HCT116 (cell line): ENCODE data around the gene ADRB1.

ENCODE experiments used
- CBX3 ChIP-seq: IDR thresholded peaks from 2 replicates; pipeline ENCODE4 v1.6.1; 2012; ENCODE audit warnings: low read depth
- ELF1 ChIP-seq: IDR thresholded peaks from 2 replicates; pipeline ENCODE4 v1.6.1; 2012; ENCODE audit warnings: low read depth, borderline replicate concordance
- EZH2 ChIP-seq: fragments of 200-600 bp; sonication (generic); IDR thresholded peaks from 2 replicates; pipeline ENCODE4 v1.6.1; 2017; ENCODE audit warnings: antibody characterized with exemption, mixed run types
- JUND ChIP-seq: IDR thresholded peaks from 2 replicates; pipeline ENCODE4 v1.6.1; 2012
- POLR2AphosphoS5 ChIP-seq: IDR thresholded peaks from 2 replicates; pipeline ENCODE4 v1.6.1; 2011; ENCODE audit warnings: mild to moderate bottlenecking, low read depth, low read length, moderate library complexity
- RAD21 ChIP-seq: IDR thresholded peaks from 2 replicates; pipeline ENCODE4 v1.6.1; 2012; ENCODE audit warnings: low read depth, mild to moderate bottlenecking
- YY1 ChIP-seq: IDR thresholded peaks from 2 replicates; pipeline ENCODE4 v1.6.1; 2011; ENCODE audit warnings: low read length, low read depth, moderate library complexity, mild to moderate bottlenecking; ENCODE audit not compliant: insufficient replicate concordance; ENCODE audit errors: extremely low read depth
- TF ChIP-seq, protein P1 (sequence below): IDR thresholded peaks from 2 replicates; pipeline ENCODE4 v1.6.1; 2012
- TF ChIP-seq, protein P2 (sequence below), 3 experiments: fragments of 200-600 bp in 1 of 3; sonication (generic) in 1 of 3; IDR thresholded peaks in 2 of 3; conservative IDR thresholded peaks in 1 of 3; 2 replicates each; pipeline ENCODE4 v1.5.1; 2012 to 2017; ENCODE audit warnings: low read depth in 2 of 3, low read length in 2 of 3, antibody characterized with exemption in 1 of 3, borderline replicate concordance in 1 of 3, control low read depth in 1 of 3, mild to moderate bottlenecking in 1 of 3, mixed read lengths in 1 of 3, mixed run types in 1 of 3, moderate library complexity in 1 of 3; ENCODE audit not compliant: insufficient read depth in 1 of 3
- TF ChIP-seq, protein P3 (sequence below): IDR thresholded peaks from 2 replicates; pipeline ENCODE4 v1.6.1; 2012; ENCODE audit warnings: low read depth
- TF ChIP-seq, protein P4 (sequence below): IDR thresholded peaks from 2 replicates; pipeline ENCODE4 v1.6.1; 2012

DNA sequence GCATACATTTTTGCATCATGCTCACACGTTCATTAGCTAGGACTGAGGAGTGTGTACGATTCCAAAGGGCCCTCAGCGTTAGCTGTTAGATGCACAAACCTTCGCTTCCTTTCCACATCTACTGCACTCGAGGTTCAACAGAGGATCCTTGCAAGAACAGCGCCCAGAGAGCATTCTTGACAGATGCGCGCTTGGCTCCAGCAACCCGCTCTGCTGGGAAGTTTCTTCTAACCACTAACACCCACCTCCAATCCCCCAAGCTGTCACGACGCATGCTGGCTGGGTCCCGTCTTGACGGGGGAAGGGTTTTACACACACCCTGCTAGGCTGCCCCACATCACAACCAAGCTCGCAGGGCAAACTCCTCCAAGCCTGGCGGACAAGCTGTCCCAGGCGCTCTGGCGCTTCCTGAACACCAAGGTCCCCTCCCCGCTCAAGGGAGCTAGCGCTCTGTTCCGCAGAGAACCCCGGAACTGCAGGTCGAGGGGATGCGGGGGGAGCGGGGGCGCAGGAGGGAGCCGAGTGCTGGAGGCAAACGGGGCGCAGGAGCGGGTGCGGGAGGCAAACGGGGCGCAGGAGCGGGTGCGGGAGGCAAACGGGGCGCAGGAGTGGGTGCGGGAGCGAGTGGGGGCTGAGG, 653 bp upstream of the ADRB1 start:
- TF ChIP-seq POLR2AphosphoS5 (no peak), CBX3 (no peak), RAD21 (no peak), EZH2 (no peak), JUND (no peak), YY1 (no peak), ELF1 (no peak)
- TF ChIP-seq, protein P1, sequence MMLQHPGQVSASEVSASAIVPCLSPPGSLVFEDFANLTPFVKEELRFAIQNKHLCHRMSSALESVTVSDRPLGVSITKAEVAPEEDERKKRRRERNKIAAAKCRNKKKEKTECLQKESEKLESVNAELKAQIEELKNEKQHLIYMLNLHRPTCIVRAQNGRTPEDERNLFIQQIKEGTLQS, result no peak
- TF ChIP-seq, protein P2, sequence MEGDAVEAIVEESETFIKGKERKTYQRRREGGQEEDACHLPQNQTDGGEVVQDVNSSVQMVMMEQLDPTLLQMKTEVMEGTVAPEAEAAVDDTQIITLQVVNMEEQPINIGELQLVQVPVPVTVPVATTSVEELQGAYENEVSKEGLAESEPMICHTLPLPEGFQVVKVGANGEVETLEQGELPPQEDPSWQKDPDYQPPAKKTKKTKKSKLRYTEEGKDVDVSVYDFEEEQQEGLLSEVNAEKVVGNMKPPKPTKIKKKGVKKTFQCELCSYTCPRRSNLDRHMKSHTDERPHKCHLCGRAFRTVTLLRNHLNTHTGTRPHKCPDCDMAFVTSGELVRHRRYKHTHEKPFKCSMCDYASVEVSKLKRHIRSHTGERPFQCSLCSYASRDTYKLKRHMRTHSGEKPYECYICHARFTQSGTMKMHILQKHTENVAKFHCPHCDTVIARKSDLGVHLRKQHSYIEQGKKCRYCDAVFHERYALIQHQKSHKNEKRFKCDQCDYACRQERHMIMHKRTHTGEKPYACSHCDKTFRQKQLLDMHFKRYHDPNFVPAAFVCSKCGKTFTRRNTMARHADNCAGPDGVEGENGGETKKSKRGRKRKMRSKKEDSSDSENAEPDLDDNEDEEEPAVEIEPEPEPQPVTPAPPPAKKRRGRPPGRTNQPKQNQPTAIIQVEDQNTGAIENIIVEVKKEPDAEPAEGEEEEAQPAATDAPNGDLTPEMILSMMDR (IDR thresholded peaks at IDR 0.05 in 2 of 3, conservative IDR thresholded peaks at IDR 0.05 in 1 of 3; ENCODE audit: borderline replicate concordance in 1 of 3, insufficient read depth in 1 of 3, low read depth in 2 of 3, low read length in 2 of 3), result 0 out of 6 replicates have a peak, but pooled peaks of 1 of the 3 experiments have one; percentile 5
- TF ChIP-seq, protein P3, sequence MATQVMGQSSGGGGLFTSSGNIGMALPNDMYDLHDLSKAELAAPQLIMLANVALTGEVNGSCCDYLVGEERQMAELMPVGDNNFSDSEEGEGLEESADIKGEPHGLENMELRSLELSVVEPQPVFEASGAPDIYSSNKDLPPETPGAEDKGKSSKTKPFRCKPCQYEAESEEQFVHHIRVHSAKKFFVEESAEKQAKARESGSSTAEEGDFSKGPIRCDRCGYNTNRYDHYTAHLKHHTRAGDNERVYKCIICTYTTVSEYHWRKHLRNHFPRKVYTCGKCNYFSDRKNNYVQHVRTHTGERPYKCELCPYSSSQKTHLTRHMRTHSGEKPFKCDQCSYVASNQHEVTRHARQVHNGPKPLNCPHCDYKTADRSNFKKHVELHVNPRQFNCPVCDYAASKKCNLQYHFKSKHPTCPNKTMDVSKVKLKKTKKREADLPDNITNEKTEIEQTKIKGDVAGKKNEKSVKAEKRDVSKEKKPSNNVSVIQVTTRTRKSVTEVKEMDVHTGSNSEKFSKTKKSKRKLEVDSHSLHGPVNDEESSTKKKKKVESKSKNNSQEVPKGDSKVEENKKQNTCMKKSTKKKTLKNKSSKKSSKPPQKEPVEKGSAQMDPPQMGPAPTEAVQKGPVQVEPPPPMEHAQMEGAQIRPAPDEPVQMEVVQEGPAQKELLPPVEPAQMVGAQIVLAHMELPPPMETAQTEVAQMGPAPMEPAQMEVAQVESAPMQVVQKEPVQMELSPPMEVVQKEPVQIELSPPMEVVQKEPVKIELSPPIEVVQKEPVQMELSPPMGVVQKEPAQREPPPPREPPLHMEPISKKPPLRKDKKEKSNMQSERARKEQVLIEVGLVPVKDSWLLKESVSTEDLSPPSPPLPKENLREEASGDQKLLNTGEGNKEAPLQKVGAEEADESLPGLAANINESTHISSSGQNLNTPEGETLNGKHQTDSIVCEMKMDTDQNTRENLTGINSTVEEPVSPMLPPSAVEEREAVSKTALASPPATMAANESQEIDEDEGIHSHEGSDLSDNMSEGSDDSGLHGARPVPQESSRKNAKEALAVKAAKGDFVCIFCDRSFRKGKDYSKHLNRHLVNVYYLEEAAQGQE, result no peak
- TF ChIP-seq, protein P4, sequence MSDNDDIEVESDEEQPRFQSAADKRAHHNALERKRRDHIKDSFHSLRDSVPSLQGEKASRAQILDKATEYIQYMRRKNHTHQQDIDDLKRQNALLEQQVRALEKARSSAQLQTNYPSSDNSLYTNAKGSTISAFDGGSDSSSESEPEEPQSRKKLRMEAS, result no peak
